Progenitor cell of endocrine pancreas (in vitro differentiated cells): Measurements from ENCODE around the gene DEFB129. TPM values are rescaled to one million over a fixed set of nuclear protein-coding genes. Genes with fewer than 3 reads are reported as not detected.

ENCODE experiments used
- DNase-seq: peaks from one replicate; pipeline ENCODE4 v3.0.0; 2021; ENCODE audit warnings: low spot score; ENCODE audit not compliant: unreplicated experiment
- H3K27ac Mint-ChIP-seq: 2 replicates; pipeline ENCODE4 v1.8.0; 2021; ENCODE audit warnings: mild to moderate bottlenecking, moderate library complexity, mixed read lengths
- H3K27me3 Mint-ChIP-seq: 2 replicates; pipeline ENCODE4 v1.8.0; 2021; ENCODE audit warnings: mixed read lengths
- H3K36me3 Mint-ChIP-seq: 2 replicates; pipeline ENCODE4 v1.8.0; 2022; ENCODE audit warnings: mixed read lengths; ENCODE audit not compliant: insufficient read depth
- H3K4me1 Mint-ChIP-seq: 2 replicates; pipeline ENCODE4 v1.8.0; 2021; ENCODE audit warnings: low read depth, mixed read lengths
- H3K4me3 Mint-ChIP-seq: 2 replicates; pipeline ENCODE4 v1.8.0; 2021; ENCODE audit warnings: low read depth, mild to moderate bottlenecking, moderate library complexity, mixed read lengths
- H3K9me3 Mint-ChIP-seq: 2 replicates; pipeline ENCODE4 v1.8.0; 2021; ENCODE audit warnings: low read depth, mixed read lengths
- CTCF ChIP-seq: fragments of 200-600 bp; sonication (generic); IDR thresholded peaks from one replicate; pipeline ENCODE4 v1.5.0; 2021; ENCODE audit warnings: antibody characterized with exemption, mild to moderate bottlenecking; ENCODE audit not compliant: unreplicated experiment
- total RNA-seq: library from RNA; stranded (reverse); gene quantifications from 2 replicates; pipeline ENCODE4 v1.2.1, GENCODE V29; 2021

The DEFB129 gene
- total RNA-seq, 1 donor from 2014 or later = not detected

- Mint-ChIP-seq H3K36me3 (peaks cover 22% of the 10 kb centered on the region), H3K9me3 (peaks cover under 1% of the 10 kb centered on the region), H3K27ac (no peak overlapping the region), H3K4me1 (peaks cover 2% of the 10 kb centered on the region), H3K27me3 (peaks cover 3% of the 10 kb centered on the region), H3K4me3 (no peak overlapping the region)
- DNase-seq = no peak
- no peak for TF ChIP-seq CTCF
Observed at GRCh38 chr20:271528-271927, 44.5 kb downstream of the DEFB129 start.

GRCh38 chr20:272718-273117 is 45.7 kb downstream of the DEFB129 start:
- H3K9me3 Mint-ChIP-seq = no peaks in the 10 kb centered on the region
- H3K4me3 Mint-ChIP-seq = no peak overlapping the region
- H3K27ac Mint-ChIP-seq = no peak overlapping the region
- H3K36me3 Mint-ChIP-seq = peaks cover 28% of the 10 kb centered on the region
- DNase-seq = no peak
- H3K4me1 Mint-ChIP-seq = no peaks in the 10 kb centered on the region
- no peak for TF ChIP-seq CTCF
- H3K27me3 Mint-ChIP-seq = no peaks in the 10 kb centered on the region

GRCh38 chr20:273884-274283 is 46.8 kb downstream of the DEFB129 start:
- no peak for TF ChIP-seq CTCF
- no peak overlapping the region for H3K4me3 Mint-ChIP-seq
- no peaks in the 10 kb centered on the region for H3K4me1 Mint-ChIP-seq
- no peaks in the 10 kb centered on the region for H3K9me3 Mint-ChIP-seq
- no peak overlapping the region for H3K27ac Mint-ChIP-seq
- H3K36me3 Mint-ChIP-seq = peaks cover 35% of the 10 kb centered on the region
- H3K27me3 Mint-ChIP-seq = no peaks in the 10 kb centered on the region
- DNase-seq = no peak

DNA sequence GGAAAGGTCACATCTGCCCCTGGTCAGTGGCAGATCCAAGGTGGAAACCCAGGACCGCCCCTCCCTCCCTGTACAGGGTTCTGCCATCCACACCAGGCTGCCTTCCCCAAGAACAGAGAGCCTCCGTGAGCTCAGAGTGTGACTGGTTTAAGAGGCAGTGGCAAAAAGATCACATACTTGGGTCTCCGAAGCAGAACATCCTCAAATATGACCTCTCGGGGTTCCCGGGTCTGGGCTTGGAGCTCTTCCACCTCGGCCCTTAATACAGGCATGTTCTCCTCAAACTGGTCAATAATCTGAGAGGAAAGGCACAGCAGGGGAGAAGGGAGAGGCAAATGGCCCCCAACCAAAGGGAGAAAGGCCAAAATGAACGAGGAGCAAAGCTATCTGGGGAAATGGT is 48.7 kb downstream of the DEFB129 start:
- Mint-ChIP-seq H3K27me3 (no peaks in the 10 kb centered on the region), H3K27ac (no peak overlapping the region), H3K36me3 (peaks cover 35% of the 10 kb centered on the region), H3K4me1 (no peaks in the 10 kb centered on the region), H3K9me3 (no peaks in the 10 kb centered on the region), H3K4me3 (no peak overlapping the region)
- no peak for DNase-seq
- no peak for TF ChIP-seq CTCF

- no peak for TF ChIP-seq CTCF
- H3K4me3 Mint-ChIP-seq = no peak overlapping the region
- no peaks in the 10 kb centered on the region for H3K4me1 Mint-ChIP-seq
- no peaks in the 10 kb centered on the region for H3K27me3 Mint-ChIP-seq
- no peaks in the 10 kb centered on the region for H3K9me3 Mint-ChIP-seq
- no peak overlapping the region for H3K27ac Mint-ChIP-seq
- no peak for DNase-seq
- H3K36me3 Mint-ChIP-seq = peaks cover 39% of the 10 kb centered on the region
Observed at GRCh38 chr20:276620-277495, 49.8 kb downstream of the DEFB129 start.
